HepG2 (cell line): ENCODE measurements around the gene PTPRB. TPM values are rescaled to one million over a fixed set of nuclear protein-coding genes. Genes with fewer than 3 reads are reported as not detected.

Experiments
- ATAC-seq: fragments of 200-7000 bp; cut with Tn5 transposase; 3 replicates; pipeline ENCODE4 v1.9.1; 2020; ENCODE audit warnings: mild to moderate bottlenecking, moderate library complexity
- BruUV-seq: library from RNA; stranded (reverse); fragments of 400-500 nt; replicated peaks from 2 replicates; lab custom pipeline; 2021; lab: Mats Ljungman, UMichigan
- CTCF ChIA-PET: fragments of 300-600 bp; formaldehyde crosslinking; extraction: SDS; loops from one replicate; lab custom pipeline; 2021; ENCODE audit warnings: low total read pairs, inconsistent platforms, low intra/inter-chr PET ratio; lab: Yijun Ruan, JAX
- POLR2A ChIA-PET: fragments of 350-600 bp; sonication (Branson Sonifier 250); formaldehyde crosslinking; loops from one replicate; lab custom pipeline; 2020; ENCODE audit warnings: antibody characterized with exemption, inconsistent platforms; lab: Yijun Ruan, JAX
- DNase-seq: peaks from one replicate; pipeline ENCODE4 v3.0.0-alpha.2; 2015; ENCODE audit warnings: low spot score
- FAIRE-seq: peaks from 3 replicates; lab custom pipeline; 2011; peaks lifted over from hg19 to GRCh38; lab: Jason Lieb, UNC
- H2AFZ ChIP-seq: one replicate; pipeline ENCODE4 v1.6.1; 2011; ENCODE audit warnings: low read length, inconsistent platforms
- H3K27ac ChIP-seq: fragments of 300-600 bp; 3 replicates; pipeline ENCODE4 v1.8.0; 2011; ENCODE audit warnings: mixed run types, mild to moderate bottlenecking, mixed read lengths, low read length, inconsistent platforms; ENCODE audit not compliant: insufficient read depth; ENCODE audit errors: extremely low read length
- H3K27me3 ChIP-seq, 2 experiments: fragments of 200-600 bp in 1 of 2; 2 replicates in 1 of 2; 3 replicates in 1 of 2; pipeline versions ENCODE4 v1.6.0 to v1.8.0; 2011; ENCODE audit warnings: low read length in 2 of 2, mild to moderate bottlenecking in 2 of 2, moderate library complexity in 2 of 2, inconsistent platforms in 1 of 2; ENCODE audit not compliant: insufficient read depth in 2 of 2, control insufficient read depth in 1 of 2
- H3K36me3 ChIP-seq, 2 experiments: fragments of 200-600 bp in 1 of 2; replicated peaks in 1 of 2; 2 replicates in 1 of 2; 3 replicates in 1 of 2; pipeline versions ENCODE4 v1.5.1 to v1.8.0; 2011; ENCODE audit warnings: low read length in 2 of 2, inconsistent platforms in 1 of 2; ENCODE audit not compliant: insufficient read depth in 2 of 2, control insufficient read depth in 1 of 2
- H3K4me1 ChIP-seq: 2 replicates; pipeline ENCODE4 v1.5.1; 2012; ENCODE audit warnings: low read length, inconsistent platforms; ENCODE audit not compliant: insufficient read depth
- H3K4me2 ChIP-seq: 2 replicates; pipeline ENCODE4 v1.6.0; 2011; ENCODE audit warnings: low read depth, low read length, inconsistent platforms
- H3K4me3 ChIP-seq, 3 experiments: fragments of 200-600 bp in 1 of 3; sonication (generic), shearing (Covaris generic) in 1 of 3; replicated peaks in 1 of 3; 2 replicates each; pipeline ENCODE4 v1.5.1; 2011 to 2016; ENCODE audit warnings: low read length in 3 of 3, inconsistent platforms in 2 of 3, low read depth in 2 of 3, mild to moderate bottlenecking in 2 of 3, control low read depth in 1 of 3, mixed read lengths in 1 of 3; ENCODE audit not compliant: insufficient read depth in 1 of 3
- H3K79me2 ChIP-seq: one replicate; pipeline ENCODE4 v1.6.1; 2011; ENCODE audit warnings: low read length, inconsistent platforms; ENCODE audit not compliant: insufficient read depth
- H3K9ac ChIP-seq: 2 replicates; pipeline ENCODE4 v1.6.0; 2011; ENCODE audit warnings: mild to moderate bottlenecking, low read depth, low read length, inconsistent platforms; ENCODE audit not compliant: insufficient read depth
- H3K9me3 ChIP-seq: 2 replicates; pipeline ENCODE4 v1.5.1; 2012; ENCODE audit warnings: mild to moderate bottlenecking, low read length
- H4K20me1 ChIP-seq: 2 replicates; pipeline ENCODE4 v1.6.0; 2011; ENCODE audit warnings: inconsistent platforms, mild to moderate bottlenecking, low read length, moderate library complexity; ENCODE audit not compliant: insufficient read depth
- CAMTA2 ChIP-seq: sonication (generic); formaldehyde crosslinking; IDR thresholded peaks from 2 replicates; pipeline ENCODE4 v1.4.0; 2020; ENCODE audit warnings: mild to moderate bottlenecking, missing genetic modification reagents, borderline replicate concordance
- DMAP1 ChIP-seq: IDR thresholded peaks from 2 replicates; pipeline ENCODE4 v1.6.1; 2016
- ESRRA ChIP-seq: sonication (generic); formaldehyde crosslinking; IDR thresholded peaks from 2 replicates; pipeline ENCODE4 v1.5.1; 2020; ENCODE audit warnings: mild to moderate bottlenecking, low read depth, missing genetic modification reagents
- HES4 ChIP-seq: sonication (generic); formaldehyde crosslinking; IDR thresholded peaks from 2 replicates; pipeline ENCODE4 v1.9.0; 2021; ENCODE audit warnings: mild to moderate bottlenecking, missing genetic modification reagents, borderline replicate concordance
- IKZF1 ChIP-seq: fragments of 450-650 bp; IDR thresholded peaks from 2 replicates; pipeline ENCODE4 v1.7.1; 2016
- MAFF ChIP-seq: IDR thresholded peaks from 2 replicates; pipeline ENCODE4 v1.6.1; 2011; ENCODE audit warnings: low read depth, low read length, improper control_type of control experiment
- MAFK ChIP-seq, 2 experiments: IDR thresholded peaks in 1 of 2; conservative IDR thresholded peaks in 1 of 2; 2 replicates each; pipeline ENCODE4 v1.6.1; 2011; ENCODE audit warnings: improper control_type of control experiment in 2 of 2, low read length in 2 of 2
- POGZ ChIP-seq: sonication (generic); formaldehyde crosslinking; IDR thresholded peaks from 2 replicates; pipeline ENCODE4 v1.4.0; 2020; ENCODE audit warnings: mild to moderate bottlenecking, missing genetic modification reagents
- PRDM15 ChIP-seq: sonication (generic); formaldehyde crosslinking; IDR thresholded peaks from 2 replicates; pipeline ENCODE4 v1.4.0; 2020; ENCODE audit warnings: missing genetic modification reagents
- SOX13 ChIP-seq, 3 experiments: fragments of 450-650 bp in 1 of 3; sonication (generic) in 1 of 3; formaldehyde crosslinking in 1 of 3; IDR thresholded peaks in 2 of 3; conservative IDR thresholded peaks in 1 of 3; 2 replicates each; pipeline versions ENCODE4 v1.5.0 to v1.6.1; 2016 to 2020; ENCODE audit warnings: antibody characterized with exemption in 1 of 3, mild to moderate bottlenecking in 1 of 3, missing compliant biosample characterization in 1 of 3, missing genetic modification reagents in 1 of 3, moderate library complexity in 1 of 3
- TCF12 ChIP-seq, 2 experiments: fragments of 450-650 bp in 1 of 2; sonication (generic) in 1 of 2; formaldehyde crosslinking in 1 of 2; IDR thresholded peaks; 2 replicates each; pipeline versions ENCODE4 v1.6.1 to v1.8.0; 2017 to 2022; ENCODE audit warnings: antibody characterized with exemption in 1 of 2, mild to moderate bottlenecking in 1 of 2, missing genetic modification reagents in 1 of 2, moderate library complexity in 1 of 2
- TEAD2 ChIP-seq: sonication (generic); formaldehyde crosslinking; IDR thresholded peaks from 2 replicates; pipeline ENCODE4 v1.9.0; 2021; ENCODE audit warnings: missing genetic modification reagents
- ZKSCAN1 ChIP-seq: fragments of 150-350 bp; IDR thresholded peaks from 2 replicates; pipeline ENCODE4 v1.6.1; 2014; ENCODE audit warnings: low read length
- ZNF143 ChIP-seq: sonication (generic); formaldehyde crosslinking; IDR thresholded peaks from 2 replicates; pipeline ENCODE4 v1.4.0; 2020; ENCODE audit warnings: missing genetic modification reagents
- ZNF709 ChIP-seq: sonication (generic); formaldehyde crosslinking; IDR thresholded peaks from 2 replicates; pipeline ENCODE4 v1.5.0; 2020; ENCODE audit warnings: mild to moderate bottlenecking, missing genetic modification reagents
- ZNF850 ChIP-seq: sonication (generic); formaldehyde crosslinking; conservative IDR thresholded peaks from 2 replicates; pipeline ENCODE4 v1.9.0; 2021; ENCODE audit warnings: mild to moderate bottlenecking, missing genetic modification reagents
- ZXDC ChIP-seq: sonication (generic); formaldehyde crosslinking; IDR thresholded peaks from 2 replicates; pipeline ENCODE4 v1.5.0; 2020; ENCODE audit warnings: mild to moderate bottlenecking, missing genetic modification reagents
- WGBS: methylation state at CpG from one replicate; pipeline ENCODE4 v1.1.6; 2017; ENCODE audit warnings: low lambda C conversion rate; 5-methylcytosine and 5-hydroxymethylcytosine counted together
- in situ Hi-C: cut with HindIII; loops from 2 replicates; pipeline ENCODE4 v1.10.0; 2017; ENCODE audit warnings: low pct_unique_long_range_greater_than_20kb; ENCODE audit not compliant: extremely low pct_ligation_motif_present
- intact Hi-C: fragments of 100-400 bp; cut with micrococcal nuclease; formaldehyde crosslinking; loops from one replicate; pipeline ENCODE4 v1.10.0; 2022; ENCODE audit not compliant: unreplicated experiment
- polyA plus RNA-seq, 8 experiments: library from polyadenylated mRNA; depleted of rRNA in 3 of 8; stranded (reverse) in 7 of 8; unstranded in 1 of 8; fragments of >200 nt; fragmentation: Illumina TruSeq in 4 of 8; extraction: Trizol in 4 of 8; gene quantifications; 2 replicates each; pipeline versions ENCODE4 v1.2.1 to v1.2.3, GENCODE V29; 2011 to 2016; ENCODE audit warnings: low read depth in 4 of 8, missing spikeins in 1 of 8, mixed read lengths in 1 of 8; ENCODE audit not compliant: insufficient read depth in 1 of 8
- total RNA-seq, 5 experiments: library from RNA; depleted of rRNA; stranded (reverse); fragments of >200 nt; fragmentation: Illumina TruSeq; extraction: Trizol; gene quantifications; 2 replicates each; pipeline ENCODE4 v1.2.3, GENCODE V29; 2016; ENCODE audit warnings: low read depth in 1 of 5

The PTPRB gene
- total and polyA plus RNA-seq, 2 of the 13 experiments (the other 11 are each of a cell fraction or from before 2014, with no cell fraction given) = 0.02 to 0.07 TPM

GRCh38 chr12:70598467-70599193 is 38.6 kb downstream of the PTPRB start:
- Histone ChIP-seq H3K4me2 (no peak overlapping the region), H3K4me1 (no peaks in the 10 kb centered on the region), H3K4me3 (no peak overlapping the region), H3K36me3 (no peaks in the 10 kb centered on the region), H3K27me3 (no peaks in the 10 kb centered on the region), H3K9me3 (no peaks in the 10 kb centered on the region), H3K79me2 (no peaks in the 10 kb centered on the region), H4K20me1 (no peaks in the 10 kb centered on the region), H2AFZ (no peak overlapping the region), H3K9ac (no peak overlapping the region), H3K27ac (no peak overlapping the region)
- BruUV-seq = no TSS peak
- POLR2A ChIA-PET = no interaction called here
- DNase-seq = no peak
- WGBS = 9% methylated on average over 4 of the region's 4 CpGs
- CTCF ChIA-PET = no interaction called here
- no peak for FAIRE-seq
- in situ Hi-C loops (no loop called here), intact Hi-C loops (no loop called here)
- no peak for ATAC-seq
- no peak for TF ChIP-seq ZNF709 (CRISPR knock-in tag)
- peak; percentile 50 to 78; a peak in 3 of 4 replicates for TF ChIP-seq MAFK (conservative IDR thresholded peaks at IDR 0.05 in 1 of 2, IDR thresholded peaks at IDR 0.05 in 1 of 2; ENCODE audit: low read length in 2 of 2)
- no peak for TF ChIP-seq SOX13 (IDR thresholded peaks at IDR 0.05)
- TF ChIP-seq SOX13 (CRISPR knock-in tag; conservative IDR thresholded peaks at IDR 0.05 in 1 of 2, IDR thresholded peaks at IDR 0.05 in 1 of 2) = 0 out of 4 replicates have a peak, but pooled peaks of 1 of the 2 experiments have one; percentile 35
- no peak for TF ChIP-seq CAMTA2 (CRISPR knock-in tag)
- no peak for TF ChIP-seq ESRRA
- TF ChIP-seq PRDM15 = no peak
- no peak for TF ChIP-seq TCF12 (IDR thresholded peaks at IDR 0.05)
- no peak for TF ChIP-seq TCF12 (CRISPR knock-in tag; IDR thresholded peaks at IDR 0.05)
- TF ChIP-seq TEAD2 = no peak
- TF ChIP-seq ZNF143 (CRISPR knock-in tag) = no peak
- no peak for TF ChIP-seq POGZ (CRISPR knock-in tag)
- TF ChIP-seq ZNF850 = no peak
- TF ChIP-seq ZXDC (CRISPR knock-in tag) = no peak
- no peak for TF ChIP-seq HES4 (CRISPR knock-in tag)
- TF ChIP-seq ZKSCAN1 = no peak
- no peak for TF ChIP-seq IKZF1
- TF ChIP-seq MAFF = peak; percentile 66
- no peak for TF ChIP-seq DMAP1
